GM12878 (cell line): Measurements from ENCODE around the gene NNMT. TPM values are rescaled to one million over a fixed set of nuclear protein-coding genes. Genes with fewer than 3 reads are reported as not detected.

ENCODE experiments used
- ATAC-seq: fragments of 200-7000 bp; cut with Tn5 transposase; 3 replicates; pipeline ENCODE4 v1.9.1; 2020; ENCODE audit warnings: mild to moderate bottlenecking, moderate library complexity
- BruUV-seq: library from RNA; stranded (reverse); fragments of 400-500 nt; replicated peaks from 2 replicates; lab custom pipeline; 2021; lab: Mats Ljungman, UMichigan
- CTCF ChIA-PET: fragments of 300-600 bp; sonication (Branson Sonifier 250); formaldehyde crosslinking; extraction: SDS; loops from one replicate; lab custom pipeline; 2021; ENCODE audit warnings: inconsistent platforms; lab: Yijun Ruan, JAX
- POLR2A ChIA-PET: fragments of 350-600 bp; formaldehyde crosslinking; extraction: SDS; loops from one replicate; lab custom pipeline; 2021; ENCODE audit warnings: inconsistent platforms; lab: Charles Lee
- RAD21 ChIA-PET: fragments of 300-600 bp; sonication (Branson Sonifier 250); formaldehyde crosslinking; loops from one replicate; lab custom pipeline; 2023; ENCODE audit warnings: antibody characterized with exemption; ENCODE audit not compliant: unreplicated experiment; lab: Charles Lee
- SMC1A ChIA-PET: fragments of 300-600 bp; sonication (Branson Sonifier 250); formaldehyde crosslinking; loops from one replicate; lab custom pipeline; 2023; ENCODE audit not compliant: unreplicated experiment, uncharacterized antibody; lab: Charles Lee
- DNase-seq: peaks from one replicate; pipeline ENCODE4 v3.0.0-alpha.2; 2011; ENCODE audit warnings: low read depth, low spot score
- FAIRE-seq: peaks from 3 replicates; lab custom pipeline; 2011; peaks lifted over from hg19 to GRCh38; lab: Jason Lieb, UNC
- H2AFZ ChIP-seq: 2 replicates; pipeline ENCODE4 v1.6.0; 2011; ENCODE audit warnings: low read depth, low read length, control low read depth; ENCODE audit not compliant: control insufficient read depth
- H3K27ac ChIP-seq: 2 replicates; pipeline ENCODE4 v1.5.1; 2011; ENCODE audit warnings: control low read depth; ENCODE audit not compliant: control insufficient read depth, insufficient read depth
- H3K27me3 ChIP-seq, 2 experiments: replicated peaks in 1 of 2; 2 replicates each; pipeline versions ENCODE4 v1.6.0 to v1.6.1; 2011; ENCODE audit warnings: low read length in 1 of 2; ENCODE audit not compliant: control insufficient read depth in 2 of 2, insufficient read depth in 2 of 2
- H3K36me3 ChIP-seq, 2 experiments: 2 replicates each; pipeline ENCODE4 v1.5.1; 2011; ENCODE audit warnings: low read length in 1 of 2; ENCODE audit not compliant: control insufficient read depth in 2 of 2, insufficient read depth in 2 of 2
- H3K4me1 ChIP-seq: 2 replicates; pipeline ENCODE4 v1.6.1; 2011; ENCODE audit warnings: mild to moderate bottlenecking, low read length, moderate library complexity, mixed read lengths; ENCODE audit not compliant: control insufficient read depth, insufficient read depth
- H3K4me2 ChIP-seq: 2 replicates; pipeline ENCODE4 v1.6.0; 2011; ENCODE audit warnings: control low read depth; ENCODE audit not compliant: control insufficient read depth, insufficient read depth
- H3K4me3 ChIP-seq: fragments of 200-600 bp; sonication (generic); 2 replicates; pipeline ENCODE4 v1.5.1; 2016
- H3K79me2 ChIP-seq: 2 replicates; pipeline ENCODE4 v1.6.0; 2011; ENCODE audit warnings: low read length; ENCODE audit not compliant: control insufficient read depth, insufficient read depth
- H3K9ac ChIP-seq: 2 replicates; pipeline ENCODE4 v1.8.0; 2011; ENCODE audit warnings: low read length, control low read depth, mixed read lengths; ENCODE audit not compliant: control insufficient read depth, insufficient read depth
- H3K9me3 ChIP-seq: replicated peaks from 3 replicates; pipeline ENCODE4 v1.5.1; 2011; ENCODE audit warnings: mild to moderate bottlenecking, low read length; ENCODE audit not compliant: control insufficient read depth, insufficient read depth
- H4K20me1 ChIP-seq: 2 replicates; pipeline ENCODE4 v1.6.0; 2011; ENCODE audit not compliant: control insufficient read depth, insufficient read depth
- BRCA1 ChIP-seq: IDR thresholded peaks from 2 replicates; pipeline ENCODE4 v1.6.1; 2011; ENCODE audit warnings: low read depth, low read length, improper control_type of control experiment
- EP300 ChIP-seq, 2 experiments: fragments of 150-350 bp in 1 of 2; IDR thresholded peaks; 2 replicates each; pipeline ENCODE4 v1.6.1; 2011 to 2012; ENCODE audit warnings: low read depth in 2 of 2, low read length in 2 of 2, borderline replicate concordance in 1 of 2, improper control_type of control experiment in 1 of 2, inconsistent platforms in 1 of 2; ENCODE audit not compliant: control insufficient read depth in 1 of 2
- ETV6 ChIP-seq, 2 experiments: fragments of 450-650 bp in 1 of 2; IDR thresholded peaks in 1 of 2; conservative IDR thresholded peaks in 1 of 2; 2 replicates each; pipeline ENCODE4 v1.6.1; 2014; ENCODE audit warnings: antibody characterized with exemption in 1 of 2, borderline replicate concordance in 1 of 2, low read depth in 1 of 2, mild to moderate bottlenecking in 1 of 2, moderate library complexity in 1 of 2
- HDGF ChIP-seq: fragments of 450-650 bp; IDR thresholded peaks from 2 replicates; pipeline ENCODE4 v1.6.1; 2016; ENCODE audit warnings: antibody characterized with exemption
- MLLT1 ChIP-seq: fragments of 450-650 bp; IDR thresholded peaks from 2 replicates; pipeline ENCODE4 v1.6.1; 2016; ENCODE audit warnings: mild to moderate bottlenecking
- MTA3 ChIP-seq: IDR thresholded peaks from 2 replicates; pipeline ENCODE4 v1.6.1; 2012; ENCODE audit warnings: low read length, inconsistent platforms, borderline replicate concordance
- NFIC ChIP-seq: IDR thresholded peaks from 2 replicates; pipeline ENCODE4 v1.6.1; 2012; ENCODE audit warnings: low read depth, mild to moderate bottlenecking, inconsistent platforms, low read length, moderate library complexity
- PML ChIP-seq: IDR thresholded peaks from 2 replicates; pipeline ENCODE4 v1.6.1; 2012; ENCODE audit warnings: low read length, inconsistent platforms
- RUNX3 ChIP-seq: IDR thresholded peaks from 2 replicates; pipeline ENCODE4 v1.6.1; 2012; ENCODE audit warnings: low read length, inconsistent platforms
- SMARCA5 ChIP-seq: fragments of 450-650 bp; IDR thresholded peaks from 2 replicates; pipeline ENCODE4 v1.6.1; 2017; ENCODE audit warnings: mild to moderate bottlenecking
- SMC3 ChIP-seq: IDR thresholded peaks from 2 replicates; pipeline ENCODE4 v1.6.1; 2011; ENCODE audit warnings: low read length, improper control_type of control experiment, borderline replicate concordance
- SUZ12 ChIP-seq: fragments of 200-600 bp; sonication (generic); IDR thresholded peaks from one replicate; pipeline ENCODE4 v1.6.1; 2018; ENCODE audit warnings: antibody characterized with exemption, mild to moderate bottlenecking; ENCODE audit not compliant: unreplicated experiment
- USF1 ChIP-seq: IDR thresholded peaks from 2 replicates; pipeline ENCODE4 v1.6.1; 2011; ENCODE audit warnings: borderline replicate concordance, low read depth, mild to moderate bottlenecking, moderate library complexity, mixed read lengths, low read length; ENCODE audit not compliant: insufficient read depth; ENCODE audit errors: extremely low read length
- ZNF384 ChIP-seq: IDR thresholded peaks from 2 replicates; pipeline ENCODE4 v1.6.1; 2012; ENCODE audit warnings: low read depth, mild to moderate bottlenecking, low read length, improper control_type of control experiment, borderline replicate concordance
- WGBS: methylation state at CpG from one replicate; pipeline ENCODE4 v1.1.6; 2016; ENCODE audit warnings: low lambda C conversion rate; ENCODE audit not compliant: insufficient replicate concordance, insufficient coverage; ENCODE audit errors: missing lambda C conversion rate; 5-methylcytosine and 5-hydroxymethylcytosine counted together
- in situ Hi-C: fragments of 300-500 bp; cut with MboI; formaldehyde crosslinking; loops from 9 replicates; pipeline ENCODE4 v1.14.3; 2018; ENCODE audit warnings: mixed read lengths
- intact Hi-C: fragments of 100-400 bp; cut with micrococcal nuclease; formaldehyde crosslinking; loops from one replicate; pipeline ENCODE4 v1.14.2; 2022; ENCODE audit not compliant: unreplicated experiment
- polyA plus RNA-seq, 11 experiments: library from polyadenylated mRNA; depleted of rRNA in 4 of 11; unstranded in 6 of 11; stranded (reverse) in 5 of 11; fragments of >200 nt; fragmentation: Nextera tagmentation in 4 of 11; fragmentation: Illumina TruSeq in 1 of 11; extraction: Ambion mirVana in 4 of 11; extraction: Trizol in 1 of 11; gene quantifications; 1 replicate in 1 of 11; 2 replicates in 10 of 11; pipeline versions ENCODE4 v1.2.1 to v1.2.3, GENCODE V29; 2011 to 2016; ENCODE audit warnings: inconsistent platforms in 2 of 11, missing spikeins in 2 of 11, low read depth in 1 of 11
- total RNA-seq, 4 experiments: library from RNA; depleted of rRNA in 3 of 4; stranded (reverse); fragments of >200 nt in 3 of 4; fragmentation: Illumina TruSeq in 1 of 4; extraction: Trizol in 1 of 4; gene quantifications; 2 replicates each; pipeline versions ENCODE4 v1.2.1 to v1.2.3, GENCODE V29; 2013 to 2021
- TF ChIP-seq, protein P1 (sequence below): fragments of 450-650 bp; IDR thresholded peaks from 2 replicates; pipeline ENCODE4 v1.6.1; 2017; ENCODE audit warnings: mild to moderate bottlenecking, low read depth, inconsistent platforms; ENCODE audit not compliant: poor library complexity, severe bottlenecking

Gene NNMT
- total and polyA plus RNA-seq, 10 of the 15 experiments (the other 5 are each of a cell fraction or from before 2014, with no cell fraction given), result 0.46 TPM; not detected in 9

DNA sequence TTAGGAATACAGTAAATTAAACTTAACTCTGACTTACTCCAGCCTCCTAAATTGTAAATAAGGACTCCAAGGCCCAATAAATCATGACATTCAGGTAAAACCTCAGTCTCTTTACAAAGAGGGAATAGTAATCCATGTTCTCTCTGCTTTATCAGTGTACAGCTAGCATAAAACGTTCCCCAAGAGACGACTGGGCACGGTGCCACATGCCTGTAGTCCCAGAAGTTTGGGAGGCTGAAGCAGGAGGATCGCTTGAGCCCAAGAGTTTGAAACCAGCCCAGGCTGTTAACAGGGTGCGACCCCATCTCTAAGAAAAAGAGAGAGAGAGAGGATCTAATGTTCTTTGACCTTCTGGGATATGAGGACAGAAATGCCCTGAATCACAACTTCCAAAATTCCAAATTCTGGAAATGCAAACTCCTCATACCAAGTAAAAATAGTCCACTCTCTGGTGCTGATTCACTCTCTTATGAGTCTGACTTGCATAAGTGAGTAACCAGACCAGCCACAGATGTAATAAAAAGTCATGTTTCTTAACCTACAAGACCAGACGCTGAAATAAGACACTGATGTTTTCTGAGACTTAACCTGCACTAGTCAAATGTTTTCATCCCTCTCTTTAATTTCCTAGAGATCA lies 25.5 kb downstream of the NNMT start (continued):
- TF ChIP-seq NFIC, result no peak
- TF ChIP-seq SUZ12, result no peak

GRCh38 chr11:114322934-114323333 lies 26.7 kb downstream of the NNMT start:
- no peak for ATAC-seq
- ChIA-PET CTCF (no interaction called here), SMC1A (interaction anchor here (0.5 to 0.7 kb wide), 2 partner anchors 19 to 45 kb away, joined by 3 read pairs; no protein-coding TSS in a partner anchor), RAD21 (no interaction called here), POLR2A (no interaction called here)
- no peaks in the 10 kb centered on the region for H3K4me1 ChIP-seq
- no peak overlapping the region for H3K27ac ChIP-seq
- no peak overlapping the region for H3K4me2 ChIP-seq
- H3K27me3 ChIP-seq, result peaks cover 0 to 1% of the 10 kb centered on the region in 2 experiments; a peak in 3 of 4 replicates
- H3K9me3 ChIP-seq, result no peaks in the 10 kb centered on the region
- no peak overlapping the region for H3K9ac ChIP-seq
- H3K79me2 ChIP-seq, result no peaks in the 10 kb centered on the region
- WGBS, result 64% methylated on average over 2 of the region's 2 CpGs
- no peak for TF ChIP-seq ETV6 (conservative IDR thresholded peaks at IDR 0.05 in 1 of 2, IDR thresholded peaks at IDR 0.05 in 1 of 2; ENCODE audit: borderline replicate concordance in 1 of 2, low read depth in 1 of 2)
- TF ChIP-seq USF1, result no peak
- TF ChIP-seq EP300 (IDR thresholded peaks at IDR 0.05; ENCODE audit: borderline replicate concordance in 1 of 2, control insufficient read depth in 1 of 2, low read depth in 2 of 2, low read length in 2 of 2), result no peak
- no peak for TF ChIP-seq HDGF
- TF ChIP-seq BRCA1, result no peak
- no peak for TF ChIP-seq RUNX3
- TF ChIP-seq SMC3, result no peak
- TF ChIP-seq, protein P1, sequence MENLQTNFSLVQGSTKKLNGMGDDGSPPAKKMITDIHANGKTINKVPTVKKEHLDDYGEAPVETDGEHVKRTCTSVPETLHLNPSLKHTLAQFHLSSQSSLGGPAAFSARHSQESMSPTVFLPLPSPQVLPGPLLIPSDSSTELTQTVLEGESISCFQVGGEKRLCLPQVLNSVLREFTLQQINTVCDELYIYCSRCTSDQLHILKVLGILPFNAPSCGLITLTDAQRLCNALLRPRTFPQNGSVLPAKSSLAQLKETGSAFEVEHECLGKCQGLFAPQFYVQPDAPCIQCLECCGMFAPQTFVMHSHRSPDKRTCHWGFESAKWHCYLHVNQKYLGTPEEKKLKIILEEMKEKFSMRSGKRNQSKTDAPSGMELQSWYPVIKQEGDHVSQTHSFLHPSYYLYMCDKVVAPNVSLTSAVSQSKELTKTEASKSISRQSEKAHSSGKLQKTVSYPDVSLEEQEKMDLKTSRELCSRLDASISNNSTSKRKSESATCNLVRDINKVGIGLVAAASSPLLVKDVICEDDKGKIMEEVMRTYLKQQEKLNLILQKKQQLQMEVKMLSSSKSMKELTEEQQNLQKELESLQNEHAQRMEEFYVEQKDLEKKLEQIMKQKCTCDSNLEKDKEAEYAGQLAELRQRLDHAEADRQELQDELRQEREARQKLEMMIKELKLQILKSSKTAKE, result no peak
- TF ChIP-seq ZNF384, result no peak
- TF ChIP-seq PML, result no peak
- TF ChIP-seq MTA3, result no peak
- no peak for TF ChIP-seq SMARCA5
- no peak for TF ChIP-seq MLLT1
- intact Hi-C loops, result no loop called here
- DNase-seq, result no peak
- H3K4me3 ChIP-seq, result no peak overlapping the region
- in situ Hi-C loops, result no loop called here
- BruUV-seq, result no TSS peak
- no peak overlapping the region for H2AFZ ChIP-seq
- FAIRE-seq, result no peak
- H4K20me1 ChIP-seq, result no peaks in the 10 kb centered on the region; the same call in 1 of the 2 replicates
- no peaks in the 10 kb centered on the region for H3K36me3 ChIP-seq
